Stimulated activated CD8-positive, alpha-beta memory T cell treated with anti-CD3 and anti-CD28 coated beads, Interleukin-7, amount 100 ng/mL, for 4 hours (primary cell): ENCODE data around the gene THBS4.

Source experiments
- DNase-seq, 2 donors: peaks; one replicate each; pipeline ENCODE4 v3.0.0-alpha.2; 2020; ENCODE audit warnings: low read depth in 2 of 2

The THBS4 gene

GRCh38 chr5:80116465-80116864 lies 81.3 kb downstream of the THBS4 start:
- no peak for DNase-seq

DNA sequence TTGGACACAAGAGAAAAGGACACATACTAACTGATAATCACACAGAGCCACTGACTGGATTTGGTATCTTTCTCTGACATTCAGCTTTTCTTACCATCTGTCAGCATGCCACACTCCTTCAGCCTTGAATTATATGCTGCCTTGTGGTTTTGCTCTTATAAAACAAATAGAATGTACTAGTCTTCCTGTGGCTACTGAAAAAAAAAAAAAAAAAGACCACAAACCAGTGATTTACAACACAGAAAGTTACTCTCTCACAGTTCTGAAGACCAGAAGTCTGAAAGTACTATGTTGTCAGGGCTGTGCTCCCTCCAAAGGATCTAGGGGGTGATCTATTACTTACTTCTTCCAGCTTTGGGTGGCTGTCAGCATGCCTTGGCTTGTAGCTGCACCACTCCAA lies 82.3 kb downstream of the THBS4 start:
- DNase-seq, result no peak

- no peak for DNase-seq
Observed at GRCh38 chr5:80119372-80119771, 84.2 kb downstream of the THBS4 start.

DNA sequence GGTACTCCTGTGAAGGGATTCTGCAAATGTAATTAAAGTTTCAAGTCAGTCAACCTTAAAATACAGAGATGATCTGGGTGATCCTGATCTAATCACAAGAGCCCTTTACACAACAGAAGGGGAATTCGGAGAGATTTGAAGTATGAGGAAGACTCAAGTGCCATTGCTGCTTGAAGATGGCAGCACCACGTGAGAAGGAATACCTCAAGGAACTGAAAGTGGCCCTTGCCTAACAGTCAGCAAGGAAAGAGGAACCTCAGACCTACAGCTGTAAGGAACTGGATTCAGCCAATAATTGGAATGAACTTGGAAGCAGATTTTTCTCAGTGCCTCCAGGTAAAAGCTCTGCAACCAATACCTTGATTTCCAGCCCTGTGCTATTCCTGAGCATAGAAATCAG lies 87.4 kb downstream of the THBS4 start:
- no peak for DNase-seq

DNA sequence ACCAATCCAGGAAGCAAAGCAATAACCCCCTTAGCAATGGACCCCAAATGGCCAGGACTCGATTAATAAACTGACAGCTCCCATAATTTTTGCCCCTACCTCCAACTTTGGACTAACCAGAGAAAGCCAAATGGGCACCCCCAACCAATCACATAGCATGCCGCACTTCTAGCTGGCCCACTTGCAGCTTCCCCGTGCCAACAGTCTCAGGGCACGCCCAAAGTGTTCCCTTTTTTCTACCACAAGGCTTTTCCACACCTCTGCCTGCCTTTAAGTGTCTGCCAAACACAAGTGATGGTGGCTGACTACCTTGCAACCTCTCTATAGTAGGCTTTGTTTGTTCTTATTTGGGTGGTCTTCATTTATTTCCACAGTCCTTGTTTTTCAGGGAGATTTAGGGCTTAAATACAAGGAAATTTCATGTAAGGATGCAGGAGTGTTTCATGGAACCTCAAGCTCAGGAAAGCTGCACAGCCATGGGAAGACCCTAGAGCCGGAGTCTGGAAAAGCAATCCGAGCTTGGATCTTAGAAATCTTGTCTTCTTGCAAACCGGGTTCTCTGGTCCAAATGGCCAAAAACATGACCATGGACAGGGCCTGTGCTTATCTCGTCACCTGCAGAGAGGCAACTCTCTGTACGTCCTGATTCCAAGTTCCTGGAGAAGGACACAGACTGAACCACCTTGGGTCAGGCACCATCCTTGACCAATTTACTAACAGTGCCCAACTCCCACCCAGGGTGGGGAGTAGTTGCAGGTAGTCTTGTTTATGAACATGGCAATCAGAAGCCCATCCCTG lies 89.2 kb downstream of the THBS4 start:
- no peak for DNase-seq

GRCh38 chr5:80125022-80125961 lies 90.1 kb downstream of the THBS4 start:
- no peak for DNase-seq

DNA sequence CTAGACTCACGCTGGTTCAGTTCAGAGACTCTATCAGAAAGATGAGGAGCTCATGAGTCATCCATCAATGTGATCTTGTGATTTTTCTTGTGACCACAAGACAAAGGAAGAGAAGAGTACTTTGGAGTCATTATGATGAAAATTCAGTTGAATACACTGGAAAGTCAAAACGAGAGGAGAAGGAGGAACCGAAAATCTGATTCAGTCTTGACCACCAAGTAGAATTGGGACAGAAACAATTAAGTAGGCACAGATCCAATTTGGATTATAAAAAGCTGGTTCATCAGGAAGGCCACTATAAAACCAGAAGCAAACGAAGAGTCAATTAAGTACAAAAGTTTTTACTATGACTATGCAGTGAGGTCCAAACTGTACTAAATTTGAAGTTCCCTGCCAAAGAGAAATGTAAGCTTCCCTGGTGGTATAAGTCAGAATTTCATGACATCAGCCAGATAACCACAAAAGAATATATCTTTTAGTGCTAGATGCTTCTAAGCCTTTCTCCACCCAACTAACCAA lies 90.9 kb downstream of the THBS4 start:
- DNase-seq, result no peak

- DNase-seq, result no peak
Observed at GRCh38 chr5:80127116-80127552, 92.0 kb downstream of the THBS4 start.

DNA sequence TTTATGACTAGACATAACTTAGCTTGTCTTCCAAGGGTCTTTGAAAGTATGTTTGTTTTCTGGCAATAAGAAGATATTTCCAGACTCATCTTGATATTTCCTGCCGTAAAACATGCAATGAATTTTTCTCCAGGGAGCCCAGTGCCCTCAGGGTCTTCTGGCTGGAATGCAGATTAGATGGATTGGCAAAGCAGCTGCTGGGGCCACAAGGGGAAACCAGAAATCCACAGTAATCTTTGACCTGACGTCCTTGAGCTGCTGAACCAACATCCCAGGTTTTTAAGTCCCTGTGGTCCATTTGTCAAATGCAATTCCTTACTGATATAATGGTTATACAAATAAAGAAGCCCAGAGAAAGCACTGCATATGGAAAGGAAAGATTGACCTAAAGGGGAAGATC lies 93.0 kb downstream of the THBS4 start:
- no peak for DNase-seq

DNA sequence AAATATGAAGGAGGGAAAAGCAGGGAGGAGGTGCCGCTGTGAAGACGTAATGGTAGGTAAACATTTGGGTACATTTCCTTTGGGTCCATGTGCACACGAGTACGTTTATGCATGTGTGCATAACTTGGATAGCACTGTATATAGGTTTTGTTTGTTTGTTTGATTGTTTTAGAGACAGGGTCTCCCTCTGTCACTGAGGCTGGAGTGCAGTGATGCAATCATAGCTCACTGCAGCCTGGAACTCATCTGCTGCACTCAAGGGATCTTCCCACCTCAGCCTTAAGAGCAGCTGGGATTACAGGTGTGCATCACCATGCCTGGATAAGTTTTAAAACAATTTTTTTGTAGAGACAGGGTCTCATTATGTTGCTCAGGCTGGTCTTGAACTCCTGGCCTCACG lies 94.0 kb downstream of the THBS4 start:
- DNase-seq, result no peak
